Upper lobe of left lung (tissue), 4 donors: ENCODE measurements around the gene PRDX1.

ENCODE experiments used
- POLR2A ChIP-seq, 4 donors: fragments of 450-650 bp; IDR thresholded peaks; one replicate each; pipeline ENCODE4 v1.5.1; 2016 to 2017; ENCODE audit warnings: antibody characterized with exemption in 4 of 4, mild to moderate bottlenecking in 2 of 4
- TF ChIP-seq, protein P1 (sequence below), 6 experiments: fragments of 450-650 bp in 4 of 6; fragments of 200-600 bp in 2 of 6; sonication (generic) in 2 of 6; IDR thresholded peaks; one replicate each; pipeline ENCODE4 v1.5.1; 2016 to 2019; ENCODE audit warnings: antibody characterized with exemption in 6 of 6

GRCh38 chr1:45545553-45546310, 24.0 kb upstream of the PRDX1 start:
- no peak for TF ChIP-seq POLR2A (IDR thresholded peaks at IDR 0.05)
- TF ChIP-seq, protein P1, sequence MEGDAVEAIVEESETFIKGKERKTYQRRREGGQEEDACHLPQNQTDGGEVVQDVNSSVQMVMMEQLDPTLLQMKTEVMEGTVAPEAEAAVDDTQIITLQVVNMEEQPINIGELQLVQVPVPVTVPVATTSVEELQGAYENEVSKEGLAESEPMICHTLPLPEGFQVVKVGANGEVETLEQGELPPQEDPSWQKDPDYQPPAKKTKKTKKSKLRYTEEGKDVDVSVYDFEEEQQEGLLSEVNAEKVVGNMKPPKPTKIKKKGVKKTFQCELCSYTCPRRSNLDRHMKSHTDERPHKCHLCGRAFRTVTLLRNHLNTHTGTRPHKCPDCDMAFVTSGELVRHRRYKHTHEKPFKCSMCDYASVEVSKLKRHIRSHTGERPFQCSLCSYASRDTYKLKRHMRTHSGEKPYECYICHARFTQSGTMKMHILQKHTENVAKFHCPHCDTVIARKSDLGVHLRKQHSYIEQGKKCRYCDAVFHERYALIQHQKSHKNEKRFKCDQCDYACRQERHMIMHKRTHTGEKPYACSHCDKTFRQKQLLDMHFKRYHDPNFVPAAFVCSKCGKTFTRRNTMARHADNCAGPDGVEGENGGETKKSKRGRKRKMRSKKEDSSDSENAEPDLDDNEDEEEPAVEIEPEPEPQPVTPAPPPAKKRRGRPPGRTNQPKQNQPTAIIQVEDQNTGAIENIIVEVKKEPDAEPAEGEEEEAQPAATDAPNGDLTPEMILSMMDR (IDR thresholded peaks at IDR 0.05), result no peak
